ENCODE measurements around the gene PLCB4.

The PLCB4 gene

DNA sequence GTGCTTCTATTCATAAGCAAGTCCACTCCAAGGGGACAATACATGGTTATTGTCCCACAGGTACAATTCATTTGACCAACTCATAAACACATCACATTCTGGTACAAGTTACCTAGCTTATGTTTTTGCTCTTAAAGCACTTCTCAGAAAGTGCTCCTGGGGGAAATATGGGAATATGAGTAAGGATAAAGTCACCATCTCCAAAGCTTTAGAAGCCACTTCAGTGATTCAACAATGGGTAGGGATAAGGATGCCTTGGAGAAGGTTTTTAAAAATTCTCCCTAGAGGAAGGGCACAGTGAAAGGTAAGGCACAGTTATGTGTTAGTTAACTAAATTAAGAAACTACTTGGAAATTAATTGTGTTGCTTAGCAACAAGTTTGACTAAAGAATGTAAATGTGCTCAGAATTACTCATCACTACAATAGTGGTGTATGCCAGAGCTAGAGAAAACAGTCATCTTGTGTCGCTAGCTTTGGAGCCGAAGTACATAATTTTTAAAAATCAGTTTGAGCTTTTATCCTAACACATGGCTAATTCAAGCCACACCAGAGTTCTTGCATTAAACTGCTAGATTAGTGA lies 406.0 kb downstream of the PLCB4 start:
- no peak overlapping the region for H3K4me3 ChIP-seq (ENCODE audit: low read depth, low read length)
- TF ChIP-seq, protein P1, sequence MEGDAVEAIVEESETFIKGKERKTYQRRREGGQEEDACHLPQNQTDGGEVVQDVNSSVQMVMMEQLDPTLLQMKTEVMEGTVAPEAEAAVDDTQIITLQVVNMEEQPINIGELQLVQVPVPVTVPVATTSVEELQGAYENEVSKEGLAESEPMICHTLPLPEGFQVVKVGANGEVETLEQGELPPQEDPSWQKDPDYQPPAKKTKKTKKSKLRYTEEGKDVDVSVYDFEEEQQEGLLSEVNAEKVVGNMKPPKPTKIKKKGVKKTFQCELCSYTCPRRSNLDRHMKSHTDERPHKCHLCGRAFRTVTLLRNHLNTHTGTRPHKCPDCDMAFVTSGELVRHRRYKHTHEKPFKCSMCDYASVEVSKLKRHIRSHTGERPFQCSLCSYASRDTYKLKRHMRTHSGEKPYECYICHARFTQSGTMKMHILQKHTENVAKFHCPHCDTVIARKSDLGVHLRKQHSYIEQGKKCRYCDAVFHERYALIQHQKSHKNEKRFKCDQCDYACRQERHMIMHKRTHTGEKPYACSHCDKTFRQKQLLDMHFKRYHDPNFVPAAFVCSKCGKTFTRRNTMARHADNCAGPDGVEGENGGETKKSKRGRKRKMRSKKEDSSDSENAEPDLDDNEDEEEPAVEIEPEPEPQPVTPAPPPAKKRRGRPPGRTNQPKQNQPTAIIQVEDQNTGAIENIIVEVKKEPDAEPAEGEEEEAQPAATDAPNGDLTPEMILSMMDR (IDR thresholded peaks at IDR 0.05; ENCODE audit: borderline replicate concordance, insufficient read depth, low read depth, low read length) = no peak

DNA sequence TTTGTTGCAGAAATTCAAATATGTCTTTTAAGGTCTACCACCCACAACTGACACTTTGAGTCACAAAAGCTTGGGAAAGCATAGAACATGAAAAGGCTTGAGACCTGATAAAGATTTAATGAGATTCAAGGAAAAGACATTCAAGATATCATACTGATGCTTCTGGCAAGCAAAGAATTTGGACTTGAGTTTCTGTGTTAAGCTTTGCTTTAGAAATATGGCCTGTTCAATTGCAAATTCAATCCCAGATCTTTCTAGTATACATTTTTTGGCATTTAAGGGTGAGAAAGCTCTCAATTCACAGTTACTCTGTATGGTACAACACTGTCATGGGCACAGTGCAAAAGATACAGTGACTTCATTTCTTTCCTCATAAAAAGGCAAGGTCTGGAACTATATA lies 406.6 kb downstream of the PLCB4 start:
- TF ChIP-seq, protein P1 (IDR thresholded peaks at IDR 0.05; ENCODE audit: borderline replicate concordance, insufficient read depth, low read depth, low read length) = no peak
- H3K4me3 ChIP-seq (ENCODE audit: low read depth, low read length) = no peak overlapping the region

GRCh38 chr20:9476174-9476573 lies 407.3 kb downstream of the PLCB4 start:
- TF ChIP-seq, protein P1 (IDR thresholded peaks at IDR 0.05; ENCODE audit: borderline replicate concordance, insufficient read depth, low read depth, low read length) = no peak
- no peak overlapping the region for H3K4me3 ChIP-seq (ENCODE audit: low read depth, low read length)

DNA sequence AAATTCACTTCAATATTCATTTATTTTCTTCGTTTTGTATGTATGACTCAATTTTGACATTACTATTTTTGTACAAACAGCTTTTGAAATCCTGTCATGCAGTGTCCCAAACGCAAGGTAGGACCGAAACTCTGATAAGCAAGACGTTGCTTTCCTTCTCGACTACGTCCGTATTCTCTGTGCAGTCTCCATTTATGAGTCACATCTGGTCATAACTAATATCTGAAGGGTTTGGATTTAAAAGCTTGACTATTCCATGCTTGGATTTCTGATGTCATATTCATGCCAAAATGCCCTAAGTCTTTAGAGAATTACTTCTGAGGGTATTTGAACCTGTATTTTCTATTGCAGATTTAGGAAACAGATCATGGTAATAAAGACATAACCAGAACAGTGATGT lies 407.8 kb downstream of the PLCB4 start:
- TF ChIP-seq, protein P1 (IDR thresholded peaks at IDR 0.05; ENCODE audit: borderline replicate concordance, insufficient read depth, low read depth, low read length) = no peak
- no peak overlapping the region for H3K4me3 ChIP-seq (ENCODE audit: low read depth, low read length)

DNA sequence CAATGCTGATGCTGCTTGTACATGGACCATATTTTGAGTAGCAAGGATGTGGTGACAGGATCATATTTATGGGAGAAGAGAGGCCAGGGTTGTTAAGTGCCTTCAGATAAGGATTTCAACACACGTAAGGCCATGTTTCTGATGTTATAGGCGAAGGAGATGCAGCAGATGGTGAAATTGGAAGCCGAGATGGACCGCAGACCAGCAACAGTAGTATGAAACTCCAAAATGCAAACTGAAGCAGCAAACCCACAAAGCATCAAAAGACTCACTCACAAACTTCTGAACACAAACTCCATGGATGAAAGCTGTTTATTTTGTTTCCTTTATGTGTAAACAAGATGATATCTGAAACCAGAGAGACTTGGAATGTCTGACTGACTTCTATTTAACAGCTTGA lies 409.9 kb downstream of the PLCB4 start:
- no peak overlapping the region for H3K4me3 ChIP-seq (ENCODE audit: low read depth, low read length)
- TF ChIP-seq, protein P1 (IDR thresholded peaks at IDR 0.05; ENCODE audit: borderline replicate concordance, insufficient read depth, low read depth, low read length) = no peak

- TF ChIP-seq, protein P1 (IDR thresholded peaks at IDR 0.05; ENCODE audit: borderline replicate concordance, insufficient read depth, low read depth, low read length) = no peak
- H3K4me3 ChIP-seq (ENCODE audit: low read depth, low read length) = no peak overlapping the region
These were observed 411.2 kb downstream of the PLCB4 start for GRCh38 chr20:9480066-9480465.

DNA sequence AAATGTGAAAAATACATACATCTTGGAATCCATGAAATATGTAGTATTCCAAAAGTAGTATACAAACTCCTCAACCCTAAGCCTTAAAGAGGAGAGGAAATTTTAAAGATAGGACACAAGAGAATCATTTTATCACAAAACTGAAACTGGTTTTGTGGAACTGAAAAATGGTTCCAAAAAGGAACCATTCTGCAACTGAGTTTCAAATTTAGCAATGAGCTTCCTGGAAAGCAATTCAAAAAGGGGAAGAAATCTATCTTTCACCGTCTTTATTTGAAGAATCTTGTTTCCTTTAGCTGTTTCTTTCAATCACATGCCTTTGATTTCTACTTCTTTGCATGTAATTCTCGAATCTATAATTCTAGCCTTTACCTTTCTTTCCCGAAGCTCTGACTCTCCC lies 413.3 kb downstream of the PLCB4 start:
- TF ChIP-seq, protein P1 (IDR thresholded peaks at IDR 0.05; ENCODE audit: borderline replicate concordance, insufficient read depth, low read depth, low read length) = no peak
- H3K4me3 ChIP-seq (ENCODE audit: low read depth, low read length) = no peak overlapping the region

Measured in GM12875 (cell line).